ENCODE results near the gene BIN1.

DNA sequence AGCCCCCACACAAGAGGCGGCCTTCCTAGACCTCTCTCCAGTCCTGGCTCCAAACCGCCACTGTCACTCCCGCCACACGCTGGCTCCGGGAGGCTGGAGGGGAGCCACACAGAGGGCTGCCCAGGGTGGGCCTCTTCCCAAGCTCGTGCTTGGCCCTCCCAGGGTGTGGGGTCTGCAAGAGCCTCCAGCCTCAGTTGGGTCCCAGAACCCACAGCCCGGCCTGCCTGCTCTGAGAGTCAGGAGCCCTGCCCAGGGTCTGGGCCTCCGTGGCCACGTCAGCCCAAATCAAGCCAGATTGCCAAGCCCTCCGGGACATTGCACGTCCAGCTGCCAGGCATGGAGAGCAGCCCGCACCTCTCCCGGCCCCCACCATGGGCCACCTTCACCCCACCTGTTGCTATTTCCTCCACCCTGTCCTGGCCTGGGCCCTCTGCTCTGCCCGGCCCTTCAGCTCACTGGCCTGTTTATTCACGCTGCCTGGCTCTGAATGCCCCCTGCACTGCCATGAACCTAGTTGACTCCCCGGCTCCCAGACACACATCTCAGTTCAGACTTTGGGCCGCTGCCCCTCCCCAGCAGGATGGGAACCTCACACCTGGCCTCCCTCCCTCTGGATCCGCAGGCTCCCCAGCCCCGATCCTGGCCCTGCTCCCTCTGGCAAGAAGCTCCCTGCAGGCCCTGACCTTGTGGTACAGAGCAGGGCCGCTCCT is 61.0 kb downstream of the BIN1 start:
- no peak for TF ChIP-seq POLR2A (IDR thresholded peaks at IDR 0.05)
- TF ChIP-seq, protein P1, sequence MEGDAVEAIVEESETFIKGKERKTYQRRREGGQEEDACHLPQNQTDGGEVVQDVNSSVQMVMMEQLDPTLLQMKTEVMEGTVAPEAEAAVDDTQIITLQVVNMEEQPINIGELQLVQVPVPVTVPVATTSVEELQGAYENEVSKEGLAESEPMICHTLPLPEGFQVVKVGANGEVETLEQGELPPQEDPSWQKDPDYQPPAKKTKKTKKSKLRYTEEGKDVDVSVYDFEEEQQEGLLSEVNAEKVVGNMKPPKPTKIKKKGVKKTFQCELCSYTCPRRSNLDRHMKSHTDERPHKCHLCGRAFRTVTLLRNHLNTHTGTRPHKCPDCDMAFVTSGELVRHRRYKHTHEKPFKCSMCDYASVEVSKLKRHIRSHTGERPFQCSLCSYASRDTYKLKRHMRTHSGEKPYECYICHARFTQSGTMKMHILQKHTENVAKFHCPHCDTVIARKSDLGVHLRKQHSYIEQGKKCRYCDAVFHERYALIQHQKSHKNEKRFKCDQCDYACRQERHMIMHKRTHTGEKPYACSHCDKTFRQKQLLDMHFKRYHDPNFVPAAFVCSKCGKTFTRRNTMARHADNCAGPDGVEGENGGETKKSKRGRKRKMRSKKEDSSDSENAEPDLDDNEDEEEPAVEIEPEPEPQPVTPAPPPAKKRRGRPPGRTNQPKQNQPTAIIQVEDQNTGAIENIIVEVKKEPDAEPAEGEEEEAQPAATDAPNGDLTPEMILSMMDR (IDR thresholded peaks at IDR 0.05) = no peak
- no peak for TF ChIP-seq EP300 (IDR thresholded peaks at IDR 0.05; ENCODE audit: low read depth)
- TF ChIP-seq POLR2AphosphoS5 (IDR thresholded peaks at IDR 0.05) = no peak

All from transverse colon (tissue), 4 donors.